Activated T-cell treated with anti-CD3 and anti-CD28 coated beads for 24 hours (primary cell): Measurements from ENCODE around the gene MTHFD1L.
A peak's percentile ranks its signal among the peaks of the same experiment; 100 is the strongest.

ENCODE experiments used
- DNase-seq: peaks from one replicate; pipeline ENCODE4 v3.0.0-alpha.2; 2020; ENCODE audit warnings: low read depth

Gene MTHFD1L

GRCh38 chr6:150991487-150991886 is 126.0 kb downstream of the MTHFD1L start:
- no peak for DNase-seq

- DNase-seq: no peak
These were observed 126.8 kb downstream of the MTHFD1L start for GRCh38 chr6:150992262-150992661.

GRCh38 chr6:150992703-150993102 is 127.2 kb downstream of the MTHFD1L start:
- no peak for DNase-seq

- DNase-seq: no peak
These were observed 127.8 kb downstream of the MTHFD1L start for GRCh38 chr6:150993253-150993652.

- DNase-seq: no peak
These were observed 128.5 kb downstream of the MTHFD1L start for GRCh38 chr6:150994026-150994425.

- DNase-seq: no peak
These were observed 131.5 kb downstream of the MTHFD1L start for GRCh38 chr6:150996968-150997367.

GRCh38 chr6:150999107-150999506 is 133.6 kb downstream of the MTHFD1L start:
- DNase-seq: no peak

- no peak for DNase-seq
These were observed 134.1 kb downstream of the MTHFD1L start for GRCh38 chr6:150999576-150999975.

GRCh38 chr6:151001387-151002056 is 136.0 kb downstream of the MTHFD1L start:
- DNase-seq: no peak

GRCh38 chr6:151002057-151002450 is 136.6 kb downstream of the MTHFD1L start:
- no peak for DNase-seq

- no peak for DNase-seq
These were observed 137.0 kb downstream of the MTHFD1L start for GRCh38 chr6:151002491-151002935.

GRCh38 chr6:151004383-151005024 is 139.0 kb downstream of the MTHFD1L start:
- DNase-seq: no peak

GRCh38 chr6:151005164-151005563 is 139.7 kb downstream of the MTHFD1L start:
- DNase-seq: no peak

GRCh38 chr6:151005896-151006632 is 140.6 kb downstream of the MTHFD1L start:
- no peak for DNase-seq

GRCh38 chr6:151007076-151007475 is 141.6 kb downstream of the MTHFD1L start:
- DNase-seq: no peak

GRCh38 chr6:151007922-151008321 is 142.4 kb downstream of the MTHFD1L start:
- no peak for DNase-seq

- no peak for DNase-seq
These were observed 142.9 kb downstream of the MTHFD1L start for GRCh38 chr6:151008425-151008824.

GRCh38 chr6:151009576-151009975 is 144.1 kb downstream of the MTHFD1L start:
- no peak for DNase-seq

- DNase-seq: no peak
These were observed 144.6 kb downstream of the MTHFD1L start for GRCh38 chr6:151010071-151010470.

- no peak for DNase-seq
These were observed 147.1 kb downstream of the MTHFD1L start for GRCh38 chr6:151012321-151013294.

- DNase-seq: peak; percentile 32
These were observed 149.1 kb downstream of the MTHFD1L start for GRCh38 chr6:151014404-151015100.
